Hepatocyte (in vitro differentiated cells): ENCODE results near the gene KIAA0040. TPM values are rescaled to one million over a fixed set of nuclear protein-coding genes. Genes with fewer than 3 reads are reported as not detected.

Source experiments
- DNase-seq: peaks from one replicate; pipeline ENCODE4 v3.0.0-alpha.2; 2016; ENCODE audit warnings: low spot score
- H2AFZ ChIP-seq: fragments of 200-600 bp; sonication (generic); 2 replicates; pipeline ENCODE4 v1.6.0; 2016; ENCODE audit warnings: antibody characterized with exemption, mild to moderate bottlenecking
- H3K27ac ChIP-seq: fragments of 200-600 bp; sonication (generic); 2 replicates; pipeline ENCODE4 v1.5.1; 2016; ENCODE audit warnings: mild to moderate bottlenecking
- H3K27me3 ChIP-seq: fragments of 200-600 bp; sonication (generic); 2 replicates; pipeline ENCODE4 v1.6.1; 2016
- H3K36me3 ChIP-seq: fragments of 200-600 bp; sonication (generic); replicated peaks from 2 replicates; pipeline ENCODE4 v1.5.1; 2016; ENCODE audit warnings: low read depth; ENCODE audit not compliant: insufficient read depth
- H3K4me1 ChIP-seq: fragments of 200-600 bp; sonication (generic); 2 replicates; pipeline ENCODE4 v1.5.1; 2016; ENCODE audit warnings: mild to moderate bottlenecking, moderate library complexity; ENCODE audit not compliant: insufficient read depth
- H3K4me2 ChIP-seq: fragments of 200-600 bp; sonication (generic); 2 replicates; pipeline ENCODE4 v1.6.0; 2016
- H3K4me3 ChIP-seq: fragments of 200-600 bp; sonication (generic); 2 replicates; pipeline ENCODE4 v1.5.1; 2016; ENCODE audit warnings: mild to moderate bottlenecking
- H3K79me2 ChIP-seq: fragments of 200-600 bp; sonication (generic); 2 replicates; pipeline ENCODE4 v1.6.0; 2017; ENCODE audit warnings: mild to moderate bottlenecking
- H3K9me2 ChIP-seq: fragments of 200-600 bp; sonication (generic); replicated peaks from 2 replicates; pipeline ENCODE4 v1.6.0; 2017; ENCODE audit warnings: mild to moderate bottlenecking; ENCODE audit not compliant: insufficient read depth
- H3K9me3 ChIP-seq: fragments of 200-600 bp; sonication (generic); 2 replicates; pipeline ENCODE4 v1.5.1; 2016; ENCODE audit warnings: low read depth, mild to moderate bottlenecking
- H4K20me1 ChIP-seq: fragments of 200-600 bp; sonication (generic); 2 replicates; pipeline ENCODE4 v1.6.0; 2016; ENCODE audit warnings: mild to moderate bottlenecking; ENCODE audit not compliant: insufficient read depth, poor library complexity, severe bottlenecking
- EZH2 ChIP-seq: fragments of 200-600 bp; sonication (generic); IDR thresholded peaks from 2 replicates; pipeline ENCODE4 v1.6.1; 2016; ENCODE audit warnings: antibody characterized with exemption, mild to moderate bottlenecking, borderline replicate concordance
- EZH2phosphoT487 ChIP-seq: fragments of 200-600 bp; sonication (generic); IDR thresholded peaks from one replicate; pipeline ENCODE4 v1.6.1; 2018; ENCODE audit warnings: antibody characterized with exemption, mild to moderate bottlenecking, low read depth, moderate library complexity; ENCODE audit not compliant: unreplicated experiment, severe bottlenecking
- WGBS: methylation state at CpG from one replicate; pipeline ENCODE4 v1.1.6; 2016; ENCODE audit warnings: low lambda C conversion rate; ENCODE audit errors: missing lambda C conversion rate; 5-methylcytosine and 5-hydroxymethylcytosine counted together
- polyA plus RNA-seq: library from polyadenylated mRNA; unstranded; fragments of >200 nt; fragmentation: Nextera tagmentation; extraction: Ambion mirVana; gene quantifications from 2 replicates; pipeline ENCODE4 v1.2.1, GENCODE V29; 2016
- total RNA-seq: library from RNA; depleted of rRNA; stranded (reverse); fragments of >200 nt; gene quantifications from 2 replicates; pipeline ENCODE4 v1.2.3, GENCODE V29; 2014
- TF ChIP-seq, protein P1 (sequence below): fragments of 200-600 bp; sonication (generic); IDR thresholded peaks from 2 replicates; pipeline ENCODE4 v1.5.1; 2016; ENCODE audit warnings: antibody characterized with exemption, mild to moderate bottlenecking; ENCODE audit not compliant: poor library complexity

Gene KIAA0040
- total and polyA plus RNA-seq, 2 experiments from 2014 or later = 4.5 to 8.1 TPM

DNA sequence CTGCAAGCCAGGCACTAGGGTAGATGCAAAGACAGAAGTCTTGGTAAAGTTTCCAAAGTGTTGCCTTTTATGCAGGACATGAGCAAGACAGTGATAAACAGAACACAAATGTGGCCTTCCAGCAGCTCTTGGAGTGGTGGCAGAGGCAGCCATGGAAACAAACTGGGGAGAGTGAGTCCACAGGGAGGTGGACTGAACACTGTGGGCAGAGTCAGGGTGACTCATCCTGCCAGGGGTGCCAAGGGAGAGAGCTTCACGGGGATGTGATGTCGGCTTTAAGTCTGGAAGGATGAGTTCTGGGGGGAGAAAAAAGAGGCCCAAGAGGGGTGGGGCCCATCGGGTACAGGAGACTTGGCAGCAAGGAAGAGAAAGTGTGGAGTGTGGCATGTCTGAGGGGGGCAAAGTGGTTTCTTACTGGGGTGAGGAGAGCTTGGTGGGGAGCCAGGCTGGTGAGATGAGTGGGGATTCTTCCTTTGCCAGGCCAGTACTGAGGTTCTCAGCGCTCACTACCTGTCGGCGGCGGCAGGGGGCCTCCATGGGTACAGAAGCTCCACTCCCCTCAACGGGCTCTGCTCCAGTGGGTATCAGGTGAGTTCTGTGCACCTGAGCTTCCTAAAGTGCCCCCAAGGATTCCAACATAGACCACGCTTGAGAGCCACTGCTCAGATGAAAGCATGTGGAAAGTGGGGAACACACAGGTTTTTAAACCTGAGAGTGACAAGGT is 41.8 kb downstream of the KIAA0040 start:
- Histone ChIP-seq H3K4me1 (peaks cover 7% of the 10 kb centered on the region), H3K27ac (no peak overlapping the region), H3K27me3 (peaks cover 24% of the 10 kb centered on the region), H2AFZ (no peak overlapping the region), H3K79me2 (no peaks in the 10 kb centered on the region), H4K20me1 (no peaks in the 10 kb centered on the region), H3K9me2 (no peaks in the 10 kb centered on the region), H3K36me3 (no peaks in the 10 kb centered on the region), H3K4me2 (no peak overlapping the region), H3K9me3 (no peaks in the 10 kb centered on the region), H3K4me3 (no peak overlapping the region)
- 89% methylated on average over 9 of the region's 9 CpGs for WGBS
- DNase-seq = no peak
- TF ChIP-seq, protein P1, sequence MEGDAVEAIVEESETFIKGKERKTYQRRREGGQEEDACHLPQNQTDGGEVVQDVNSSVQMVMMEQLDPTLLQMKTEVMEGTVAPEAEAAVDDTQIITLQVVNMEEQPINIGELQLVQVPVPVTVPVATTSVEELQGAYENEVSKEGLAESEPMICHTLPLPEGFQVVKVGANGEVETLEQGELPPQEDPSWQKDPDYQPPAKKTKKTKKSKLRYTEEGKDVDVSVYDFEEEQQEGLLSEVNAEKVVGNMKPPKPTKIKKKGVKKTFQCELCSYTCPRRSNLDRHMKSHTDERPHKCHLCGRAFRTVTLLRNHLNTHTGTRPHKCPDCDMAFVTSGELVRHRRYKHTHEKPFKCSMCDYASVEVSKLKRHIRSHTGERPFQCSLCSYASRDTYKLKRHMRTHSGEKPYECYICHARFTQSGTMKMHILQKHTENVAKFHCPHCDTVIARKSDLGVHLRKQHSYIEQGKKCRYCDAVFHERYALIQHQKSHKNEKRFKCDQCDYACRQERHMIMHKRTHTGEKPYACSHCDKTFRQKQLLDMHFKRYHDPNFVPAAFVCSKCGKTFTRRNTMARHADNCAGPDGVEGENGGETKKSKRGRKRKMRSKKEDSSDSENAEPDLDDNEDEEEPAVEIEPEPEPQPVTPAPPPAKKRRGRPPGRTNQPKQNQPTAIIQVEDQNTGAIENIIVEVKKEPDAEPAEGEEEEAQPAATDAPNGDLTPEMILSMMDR = no peak
- TF ChIP-seq EZH2 (no peak), EZH2phosphoT487 (no peak)

DNA sequence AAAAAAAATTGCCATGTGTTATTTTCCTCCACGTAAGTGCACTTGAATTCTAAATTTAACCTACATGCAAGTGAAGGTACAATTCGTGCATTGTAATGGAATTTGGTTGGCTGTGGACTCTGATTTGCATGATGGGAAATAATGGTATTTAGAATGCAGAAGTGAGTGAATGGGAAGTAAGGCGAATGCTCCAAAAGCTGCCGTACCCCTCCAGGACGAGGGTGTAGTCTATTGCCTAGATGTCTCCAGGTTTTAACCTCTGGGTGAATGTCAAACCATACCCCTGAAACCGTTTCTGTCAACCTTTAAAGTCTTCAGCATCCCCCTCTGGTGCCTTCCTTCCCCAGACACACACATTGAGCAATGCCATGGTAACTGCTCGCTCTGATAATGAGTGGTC is 44.5 kb downstream of the KIAA0040 start:
- H3K4me2 ChIP-seq = no peak overlapping the region
- TF ChIP-seq, protein P1 = no peak
- no peak for TF ChIP-seq EZH2phosphoT487
- no peak for TF ChIP-seq EZH2

DNA sequence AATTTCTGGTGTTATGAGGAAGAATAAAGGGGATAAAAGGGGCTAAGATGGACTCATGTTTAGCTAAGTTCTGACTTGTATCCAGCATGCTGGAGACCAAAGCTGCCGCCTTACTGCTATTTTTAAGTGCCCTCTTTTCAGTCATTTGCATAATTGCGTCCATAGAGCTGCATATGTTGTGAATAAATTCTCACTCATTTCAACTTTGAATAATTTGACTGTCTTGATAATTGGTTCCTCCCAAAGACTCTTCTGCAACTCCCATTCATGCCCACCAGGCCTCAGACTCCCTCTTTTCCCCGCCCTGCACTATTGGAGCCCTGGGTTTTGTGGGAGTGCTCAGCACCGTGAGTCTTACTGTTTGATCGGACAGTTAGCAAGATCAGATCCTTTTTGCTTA is 45.0 kb downstream of the KIAA0040 start:
- Histone ChIP-seq H2AFZ (no peak overlapping the region), H3K4me3 (no peak overlapping the region), H3K79me2 (no peaks in the 10 kb centered on the region), H3K36me3 (no peaks in the 10 kb centered on the region), H3K9me2 (no peaks in the 10 kb centered on the region), H3K4me1 (peaks cover 7% of the 10 kb centered on the region), H4K20me1 (no peaks in the 10 kb centered on the region), H3K4me2 (no peak overlapping the region), H3K27me3 (peaks cover 17% of the 10 kb centered on the region), H3K9me3 (no peaks in the 10 kb centered on the region), H3K27ac (no peak overlapping the region)
- WGBS = 95% methylated on average over 5 of the region's 5 CpGs
- no peak for DNase-seq
- TF ChIP-seq EZH2phosphoT487 = no peak
- TF ChIP-seq, protein P1 = no peak

More for the DNA sequence above, 44.5 kb downstream of the KIAA0040 start:
- no peak overlapping the region for H3K27ac ChIP-seq
- no peak overlapping the region for H2AFZ ChIP-seq
- peaks cover 7% of the 10 kb centered on the region for H3K4me1 ChIP-seq
- H3K36me3 ChIP-seq = no peaks in the 10 kb centered on the region
- H3K9me3 ChIP-seq = no peaks in the 10 kb centered on the region
- no peaks in the 10 kb centered on the region for H4K20me1 ChIP-seq
- no peak overlapping the region for H3K4me3 ChIP-seq
- no peak for DNase-seq
- peaks cover 21% of the 10 kb centered on the region for H3K27me3 ChIP-seq
- H3K79me2 ChIP-seq = no peaks in the 10 kb centered on the region
- no peaks in the 10 kb centered on the region for H3K9me2 ChIP-seq
- WGBS = 86% methylated on average over 7 of the region's 7 CpGs
